Fibroblast of pulmonary artery (primary cell): ENCODE measurements around the gene UNC80.

Experiments used
- DNase-seq: peaks from one replicate; pipeline ENCODE4 v3.0.0-alpha.2; 2010; ENCODE audit warnings: low read depth
- H3K4me3 ChIP-seq: replicated peaks from 2 replicates; pipeline ENCODE4 v1.5.1; 2011; ENCODE audit warnings: low read depth, mild to moderate bottlenecking, control low read depth, low read length, moderate library complexity
- CTCF ChIP-seq: IDR thresholded peaks from 2 replicates; pipeline ENCODE4 v1.5.1; 2011; ENCODE audit warnings: mild to moderate bottlenecking, control low read depth, low read length, inconsistent platforms; ENCODE audit errors: missing control alignments

Gene UNC80

GRCh38 chr2:209988010-209988409, 216.4 kb downstream of the UNC80 start:
- no peak for TF ChIP-seq CTCF
- H3K4me3 ChIP-seq = no peak overlapping the region
- no peak for DNase-seq

- no peak overlapping the region for H3K4me3 ChIP-seq
- TF ChIP-seq CTCF = no peak
- no peak for DNase-seq
Observed at GRCh38 chr2:209990838-209991237, 219.2 kb downstream of the UNC80 start.

DNA sequence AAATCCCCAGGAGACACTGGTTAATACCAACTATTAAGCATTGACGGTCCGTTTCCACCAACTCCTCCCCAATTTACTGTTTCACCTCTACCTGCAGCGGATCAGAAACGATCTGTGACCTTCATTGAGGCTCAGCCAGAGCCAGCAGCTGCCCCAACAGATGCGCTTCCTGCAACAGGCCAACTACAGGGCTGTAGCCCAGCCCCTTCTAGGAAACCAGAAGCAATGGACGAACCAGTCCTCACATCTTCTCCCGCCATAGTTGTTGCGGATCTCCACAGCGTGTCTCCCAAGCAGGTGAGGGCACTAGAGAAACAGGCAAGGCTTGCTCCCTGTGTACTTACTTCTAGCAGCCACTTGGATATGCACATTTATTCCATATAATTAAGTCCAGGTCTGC, 222.3 kb downstream of the UNC80 start:
- DNase-seq = no peak
- no peak overlapping the region for H3K4me3 ChIP-seq
- TF ChIP-seq CTCF = no peak

- no peak for TF ChIP-seq CTCF
- no peak overlapping the region for H3K4me3 ChIP-seq
- DNase-seq = no peak
Observed at GRCh38 chr2:209998596-209998995, 227.0 kb downstream of the UNC80 start.

GRCh38 chr2:210000464-210001324, 229.1 kb downstream of the UNC80 start:
- TF ChIP-seq CTCF = no peak
- DNase-seq = no peak
- no peak overlapping the region for H3K4me3 ChIP-seq

GRCh38 chr2:210002158-210003157, 230.8 kb downstream of the UNC80 start, which contains the start of gene RPE:
RPE (plus strand) TSS chr2:210002638; CDS start chr2:210002662, 24 bp downstream.
- TF ChIP-seq CTCF = no peak
- H3K4me3 ChIP-seq = peak within 1 kb of the TSS; percentile 100
- DNase-seq = peak; percentile 93
